ENCODE data around the gene SEPTIN10.
"Not testable (repeated sequence)": the region's sequence is repeated elsewhere in the genome, so short reads cannot be mapped to it uniquely, and the experiment has no call there.

The SEPTIN10 gene

GRCh38 chr2:109640000-109640399, 26.2 kb upstream of the SEPTIN10 start:
- H3K4me1 ChIP-seq (ENCODE audit: insufficient read depth, low read length); H3K36me3 ChIP-seq (ENCODE audit: insufficient read depth, low read length); H3K9me3 ChIP-seq (ENCODE audit: control insufficient read depth, insufficient read depth, low read length); H3K9ac ChIP-seq (ENCODE audit: low read depth, low read length): not testable (repeated sequence)

GRCh38 chr2:109638795-109639194, 25.0 kb upstream of the SEPTIN10 start:
- no peak overlapping the region for H3K9ac ChIP-seq (ENCODE audit: low read depth, low read length)
- H3K9me3 ChIP-seq (ENCODE audit: control insufficient read depth, insufficient read depth, low read length) = no peaks in the 10 kb centered on the region
- H3K36me3 ChIP-seq (ENCODE audit: insufficient read depth, low read length) = no peaks in the 10 kb centered on the region
- no peaks in the 10 kb centered on the region for H3K4me1 ChIP-seq (ENCODE audit: insufficient read depth, low read length)

- no peaks in the 10 kb centered on the region for H3K36me3 ChIP-seq (ENCODE audit: insufficient read depth, low read length)
- no peaks in the 10 kb centered on the region for H3K9me3 ChIP-seq (ENCODE audit: control insufficient read depth, insufficient read depth, low read length)
- H3K9ac ChIP-seq (ENCODE audit: low read depth, low read length) = no peak overlapping the region
- no peaks in the 10 kb centered on the region for H3K4me1 ChIP-seq (ENCODE audit: insufficient read depth, low read length)
Observed at GRCh38 chr2:109637749-109638570, 24.2 kb upstream of the SEPTIN10 start.

GRCh38 chr2:109636317-109636716, 22.6 kb upstream of the SEPTIN10 start:
- no peaks in the 10 kb centered on the region for H3K36me3 ChIP-seq (ENCODE audit: insufficient read depth, low read length)
- H3K9me3 ChIP-seq (ENCODE audit: control insufficient read depth, insufficient read depth, low read length) = no peaks in the 10 kb centered on the region
- H3K4me1 ChIP-seq (ENCODE audit: insufficient read depth, low read length) = no peaks in the 10 kb centered on the region
- H3K9ac ChIP-seq (ENCODE audit: low read depth, low read length) = no peak overlapping the region

- no peaks in the 10 kb centered on the region for H3K4me1 ChIP-seq (ENCODE audit: insufficient read depth, low read length)
- H3K9me3 ChIP-seq (ENCODE audit: control insufficient read depth, insufficient read depth, low read length) = no peaks in the 10 kb centered on the region
- no peaks in the 10 kb centered on the region for H3K36me3 ChIP-seq (ENCODE audit: insufficient read depth, low read length)
- no peak overlapping the region for H3K9ac ChIP-seq (ENCODE audit: low read depth, low read length)
Observed at GRCh38 chr2:109635426-109636304, 21.9 kb upstream of the SEPTIN10 start.

GRCh38 chr2:109633284-109633961, 19.7 kb upstream of the SEPTIN10 start:
- H3K9ac ChIP-seq (ENCODE audit: low read depth, low read length) = no peak overlapping the region
- H3K9me3 ChIP-seq (ENCODE audit: control insufficient read depth, insufficient read depth, low read length) = no peaks in the 10 kb centered on the region
- H3K36me3 ChIP-seq (ENCODE audit: insufficient read depth, low read length) = no peaks in the 10 kb centered on the region
- H3K4me1 ChIP-seq (ENCODE audit: insufficient read depth, low read length) = no peaks in the 10 kb centered on the region

GRCh38 chr2:109632158-109632789, 18.5 kb upstream of the SEPTIN10 start:
- no peaks in the 10 kb centered on the region for H3K9me3 ChIP-seq (ENCODE audit: control insufficient read depth, insufficient read depth, low read length)
- no peaks in the 10 kb centered on the region for H3K4me1 ChIP-seq (ENCODE audit: insufficient read depth, low read length)
- no peak overlapping the region for H3K9ac ChIP-seq (ENCODE audit: low read depth, low read length)
- H3K36me3 ChIP-seq (ENCODE audit: insufficient read depth, low read length) = no peaks in the 10 kb centered on the region

- Histone ChIP-seq H3K9me3 (ENCODE audit: control insufficient read depth, insufficient read depth, low read length) (no peaks in the 10 kb centered on the region), H3K9ac (ENCODE audit: low read depth, low read length) (no peak overlapping the region), H3K36me3 (ENCODE audit: insufficient read depth, low read length) (no peaks in the 10 kb centered on the region), H3K4me1 (ENCODE audit: insufficient read depth, low read length) (no peaks in the 10 kb centered on the region)
Observed at GRCh38 chr2:109631741-109632140, 18.0 kb upstream of the SEPTIN10 start.

- Histone ChIP-seq H3K9ac (ENCODE audit: low read depth, low read length) (no peak overlapping the region), H3K9me3 (ENCODE audit: control insufficient read depth, insufficient read depth, low read length) (no peaks in the 10 kb centered on the region), H3K4me1 (ENCODE audit: insufficient read depth, low read length) (no peaks in the 10 kb centered on the region), H3K36me3 (ENCODE audit: insufficient read depth, low read length) (no peaks in the 10 kb centered on the region)
Observed at GRCh38 chr2:109630441-109631430, 17.0 kb upstream of the SEPTIN10 start.

GRCh38 chr2:109629867-109630266, 16.1 kb upstream of the SEPTIN10 start:
- no peaks in the 10 kb centered on the region for H3K4me1 ChIP-seq (ENCODE audit: insufficient read depth, low read length)
- no peaks in the 10 kb centered on the region for H3K9me3 ChIP-seq (ENCODE audit: control insufficient read depth, insufficient read depth, low read length)
- H3K36me3 ChIP-seq (ENCODE audit: insufficient read depth, low read length) = no peaks in the 10 kb centered on the region
- H3K9ac ChIP-seq (ENCODE audit: low read depth, low read length) = no peak overlapping the region

- H3K36me3 ChIP-seq (ENCODE audit: insufficient read depth, low read length); H3K4me1 ChIP-seq (ENCODE audit: insufficient read depth, low read length); H3K9me3 ChIP-seq (ENCODE audit: control insufficient read depth, insufficient read depth, low read length): not testable (repeated sequence)
Observed at GRCh38 chr2:109628321-109628720, 14.6 kb upstream of the SEPTIN10 start.

GRCh38 chr2:109624339-109624738, 10.6 kb upstream of the SEPTIN10 start:
- no peaks in the 10 kb centered on the region for H3K36me3 ChIP-seq (ENCODE audit: insufficient read depth, low read length)
- H3K9me3 ChIP-seq (ENCODE audit: control insufficient read depth, insufficient read depth, low read length) = no peaks in the 10 kb centered on the region
- no peaks in the 10 kb centered on the region for H3K4me1 ChIP-seq (ENCODE audit: insufficient read depth, low read length)
- no peak overlapping the region for H3K9ac ChIP-seq (ENCODE audit: low read depth, low read length)

More at GRCh38 chr2:109628321-109628720, 14.6 kb upstream of the SEPTIN10 start:
- not testable (repeated sequence) for H3K9ac ChIP-seq (ENCODE audit: low read depth, low read length)

GRCh38 chr2:109623923-109624322, 10.2 kb upstream of the SEPTIN10 start:
- H3K4me1 ChIP-seq (ENCODE audit: insufficient read depth, low read length) = no peaks in the 10 kb centered on the region
- H3K9ac ChIP-seq (ENCODE audit: low read depth, low read length) = no peak overlapping the region
- no peaks in the 10 kb centered on the region for H3K36me3 ChIP-seq (ENCODE audit: insufficient read depth, low read length)
- H3K9me3 ChIP-seq (ENCODE audit: control insufficient read depth, insufficient read depth, low read length) = no peaks in the 10 kb centered on the region
